NCI-H524 treated with DMSO at 0.1 percent for 48 hours (cell line): ENCODE data around the gene MCFD2.

Experiments used
- DNase-seq: peaks from one replicate; lab custom pipeline; 2025; lab: John Stamatoyannopoulos, UW

MCFD2 gene

GRCh38 chr2:46873604-46874068 is 42.0 kb downstream of the MCFD2 start:
- DNase-seq: no peak

GRCh38 chr2:46872902-46873603 is 42.6 kb downstream of the MCFD2 start:
- no peak for DNase-seq

- DNase-seq: no peak
Measured at GRCh38 chr2:46871976-46872381, 43.6 kb downstream of the MCFD2 start.

GRCh38 chr2:46870051-46870839 is 45.4 kb downstream of the MCFD2 start:
- no peak for DNase-seq

- DNase-seq: no peak
Measured at GRCh38 chr2:46869621-46870020, 46.0 kb downstream of the MCFD2 start.

GRCh38 chr2:46866770-46867246 is 48.8 kb downstream of the MCFD2 start:
- no peak for DNase-seq

- no peak for DNase-seq
Measured at GRCh38 chr2:46865181-46865970, 50.2 kb downstream of the MCFD2 start.

- DNase-seq: no peak
Measured at GRCh38 chr2:46863882-46864281, 51.7 kb downstream of the MCFD2 start.

- no peak for DNase-seq
Measured at GRCh38 chr2:46862514-46862913, 53.1 kb downstream of the MCFD2 start.

- no peak for DNase-seq
Measured at GRCh38 chr2:46861916-46862315, 53.7 kb downstream of the MCFD2 start.

- no peak for DNase-seq
Measured at GRCh38 chr2:46859482-46859881, 56.1 kb downstream of the MCFD2 start.

GRCh38 chr2:46858702-46859090 is 56.9 kb downstream of the MCFD2 start:
- DNase-seq: no peak

- DNase-seq: no peak
Measured at GRCh38 chr2:46857871-46858701, 57.5 kb downstream of the MCFD2 start.

- DNase-seq: no peak
Measured at GRCh38 chr2:46856336-46856735, 59.3 kb downstream of the MCFD2 start.

GRCh38 chr2:46855805-46856204 is 59.8 kb downstream of the MCFD2 start:
- no peak for DNase-seq

- no peak for DNase-seq
Measured at GRCh38 chr2:46854260-46854659, 61.3 kb downstream of the MCFD2 start.

GRCh38 chr2:46852598-46852997 is 63.0 kb downstream of the MCFD2 start:
- no peak for DNase-seq

- DNase-seq: no peak
Measured at GRCh38 chr2:46852124-46852523, 63.5 kb downstream of the MCFD2 start.
